Stimulated activated CD4-positive, alpha-beta T cell treated with anti-CD3 and anti-CD28 coated beads, Interleukin-4, amount 100 ng/mL, for 1 hour (primary cell): Measurements from ENCODE around the gene OARD1.
A peak's percentile ranks its signal among the peaks of the same experiment; 100 is the strongest.

Source experiments
- DNase-seq: peaks from one replicate; pipeline ENCODE4 v3.0.0-alpha.2; 2020

The OARD1 gene

DNA sequence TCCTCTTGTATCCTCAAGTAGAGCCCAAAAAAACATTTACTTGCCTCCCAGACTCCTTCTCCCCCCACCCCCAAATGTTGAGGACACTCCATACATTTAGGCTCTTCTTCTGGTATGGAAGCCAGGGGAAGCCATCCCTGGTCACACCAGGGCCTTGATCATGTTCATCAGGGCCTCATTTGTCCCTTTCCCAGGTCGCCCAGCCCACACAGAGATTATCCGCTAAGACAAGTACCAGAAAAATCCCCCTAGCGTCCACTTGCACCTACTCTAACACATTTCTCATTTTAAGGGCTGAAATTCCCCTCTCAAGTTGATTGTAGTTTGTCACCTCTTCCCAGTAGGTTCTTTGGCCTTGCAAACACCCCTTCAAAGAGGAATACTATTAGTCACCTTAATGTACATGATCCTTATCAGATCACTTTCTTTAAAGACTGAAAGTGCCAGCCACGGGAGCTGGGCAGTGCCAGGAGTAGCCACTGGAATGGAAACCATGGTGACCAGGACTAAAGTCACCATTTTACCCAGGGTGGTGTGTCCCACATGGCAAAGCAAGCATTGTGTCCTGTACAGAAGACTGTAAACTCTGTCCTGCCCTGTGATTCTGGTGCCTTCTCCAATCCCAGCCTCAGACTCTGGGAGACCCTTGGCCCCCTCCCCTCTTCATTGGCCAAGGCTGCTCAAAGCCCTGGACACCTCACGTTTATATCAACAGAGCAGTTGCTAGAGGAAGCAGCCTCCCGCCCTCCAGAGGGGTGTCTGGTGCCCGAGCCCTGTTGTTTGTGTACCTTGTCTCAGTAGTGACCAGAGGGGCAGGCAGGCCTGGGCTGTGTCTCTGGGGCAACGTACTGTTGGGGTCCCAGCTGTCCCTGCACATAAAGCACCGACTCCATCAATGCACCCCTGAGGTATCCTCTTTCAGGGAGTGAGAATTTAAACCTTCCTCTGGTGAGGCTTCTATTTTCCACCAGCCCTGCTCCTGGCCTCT, 24.1 kb downstream of the OARD1 start:
- no peak for DNase-seq

- DNase-seq, result no peak
These were observed 24.9 kb downstream of the OARD1 start for GRCh38 chr6:41047306-41047705.

DNA sequence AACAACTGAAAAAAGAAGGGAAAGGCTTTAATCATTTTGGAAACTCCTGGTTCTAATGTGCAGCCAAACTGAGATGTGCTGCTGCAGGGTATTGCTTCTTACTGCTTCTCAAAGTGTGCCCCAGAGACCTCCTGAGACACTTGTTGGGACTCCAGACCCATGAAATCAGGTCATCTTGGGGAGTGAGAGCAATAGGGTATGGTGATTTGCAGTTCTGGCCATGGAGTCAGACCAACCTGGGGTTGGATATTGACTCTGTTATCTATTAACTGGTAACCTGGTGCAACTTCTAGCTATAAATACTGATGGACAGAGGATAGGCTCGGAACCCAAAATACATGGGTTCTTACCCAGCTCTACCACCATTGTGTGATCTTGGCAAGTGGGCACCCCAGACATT, 26.1 kb downstream of the OARD1 start:
- DNase-seq, result no peak

GRCh38 chr6:41045664-41046063, 26.5 kb downstream of the OARD1 start:
- DNase-seq, result no peak

DNA sequence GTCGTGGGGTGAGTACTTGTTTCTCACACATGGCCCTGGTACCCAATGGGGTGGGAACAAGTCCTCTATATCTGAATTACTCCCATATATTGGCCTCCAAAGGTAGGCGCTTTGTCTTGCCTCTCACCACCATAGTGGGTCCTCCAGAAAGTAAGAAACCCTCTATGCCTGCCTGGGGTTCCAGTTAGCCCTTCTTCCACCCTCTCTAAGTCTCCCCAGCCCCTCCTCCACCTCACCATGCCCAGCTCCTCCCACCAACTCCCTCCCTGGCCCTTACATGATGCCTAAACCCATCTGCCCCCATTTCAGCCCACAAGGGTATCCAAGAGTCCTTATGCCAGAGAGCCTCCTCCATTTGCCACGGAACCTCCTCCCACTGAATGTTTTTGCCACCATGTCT, 29.0 kb downstream of the OARD1 start:
- no peak for DNase-seq

DNA sequence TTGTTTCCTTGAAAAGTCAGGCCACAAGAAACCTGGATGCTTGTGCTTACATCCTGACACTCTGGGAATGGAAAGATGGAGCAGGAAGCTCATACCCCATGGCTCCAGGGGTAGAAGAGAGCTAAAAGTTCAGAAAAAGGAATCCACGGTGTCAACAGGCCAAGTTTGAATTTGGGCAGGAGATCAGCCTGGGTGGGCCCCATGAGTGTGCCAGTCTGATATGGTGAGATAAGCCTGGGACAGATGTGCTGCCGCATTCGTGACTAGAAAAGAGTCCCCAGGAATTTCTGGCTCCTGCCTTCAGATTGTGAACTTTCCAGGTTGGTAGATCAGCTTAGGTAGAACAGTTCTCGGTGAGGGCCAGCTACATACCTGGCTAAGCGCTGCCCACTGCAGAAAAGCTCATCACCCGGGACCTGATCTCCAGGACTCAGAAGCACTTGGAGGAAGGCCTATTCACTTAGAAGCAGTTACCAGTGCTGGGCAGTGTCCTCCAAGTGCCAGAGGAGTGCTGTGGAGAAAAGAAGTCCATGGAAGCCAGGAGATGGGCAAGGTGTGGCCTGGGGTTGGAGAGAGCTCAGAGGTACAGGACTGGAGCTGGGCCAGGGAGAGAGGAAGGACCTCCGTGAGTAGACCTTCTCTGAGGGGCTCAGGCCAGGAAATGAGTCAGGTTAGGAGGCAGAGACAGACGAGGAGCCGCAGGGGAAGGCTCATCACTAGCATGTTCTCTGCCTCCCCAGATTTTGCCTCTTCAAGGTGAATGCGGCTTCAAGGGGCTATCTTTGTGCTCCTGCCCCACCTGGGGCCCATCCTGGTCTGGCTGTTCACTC, 29.7 kb downstream of the OARD1 start, which contains the start of gene TSPO2:
TSS of gene TSPO2 (plus strand) at position 242 of the 830 bp plus-strand sequence. CDS start at position 761, 519 bp downstream.
- no peak for DNase-seq

GRCh38 chr6:41040940-41041536, 31.1 kb downstream of the OARD1 start:
- no peak for DNase-seq

DNA sequence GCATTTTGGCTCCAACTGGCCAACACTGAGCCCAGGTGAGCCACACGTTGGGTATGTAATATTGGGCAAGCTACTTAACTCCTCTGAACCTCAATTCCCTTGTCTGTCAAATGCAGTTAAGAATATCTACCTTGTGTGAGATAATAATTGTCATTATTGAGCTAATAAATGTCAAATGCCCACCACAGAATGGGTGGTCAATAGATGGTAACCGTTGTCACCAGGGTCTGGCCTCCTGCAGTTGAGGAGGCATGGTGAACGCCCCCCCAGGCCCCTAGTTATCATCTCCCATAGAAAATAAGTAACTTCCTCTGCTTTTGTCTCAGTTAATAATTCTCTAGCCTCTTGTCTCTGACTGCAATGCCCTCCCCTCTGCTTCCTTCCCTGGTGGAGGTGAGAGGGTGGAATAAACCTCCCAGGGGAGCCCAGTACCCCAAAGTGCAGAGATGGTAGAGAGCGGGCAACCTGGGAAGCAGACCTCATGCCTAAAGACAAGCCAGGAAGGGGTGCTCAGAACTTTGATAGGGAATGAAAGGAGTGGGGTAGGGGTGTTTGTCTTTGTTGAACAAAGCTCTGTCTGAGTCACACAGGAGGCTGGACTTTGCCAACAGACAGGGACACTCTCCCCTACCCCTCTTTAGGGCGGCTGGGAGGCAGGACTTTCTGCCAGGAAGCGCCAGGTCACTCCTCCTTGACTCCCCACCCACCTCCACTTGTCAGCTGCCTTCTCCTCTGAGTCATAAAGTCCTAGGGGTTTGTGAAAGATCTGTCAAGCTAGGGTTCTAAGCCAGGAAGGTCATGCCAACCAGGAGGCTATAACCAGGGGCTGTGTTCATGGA, 31.8 kb downstream of the OARD1 start:
- DNase-seq, result no peak

- DNase-seq, result peak; percentile 54
These were observed 32.8 kb downstream of the OARD1 start, which contains the start of gene UNC5CL for GRCh38 chr6:41039060-41039998. TSS of gene UNC5CL (minus strand) at chr6:41039221. CDS start at chr6:41035074, 4,147 bp downstream.

GRCh38 chr6:41038205-41038604, 34.0 kb downstream of the OARD1 start:
- no peak for DNase-seq

- no peak for DNase-seq
These were observed 34.9 kb downstream of the OARD1 start for GRCh38 chr6:41037107-41037900.

- DNase-seq, result no peak
These were observed 35.6 kb downstream of the OARD1 start for GRCh38 chr6:41036601-41037000.

DNA sequence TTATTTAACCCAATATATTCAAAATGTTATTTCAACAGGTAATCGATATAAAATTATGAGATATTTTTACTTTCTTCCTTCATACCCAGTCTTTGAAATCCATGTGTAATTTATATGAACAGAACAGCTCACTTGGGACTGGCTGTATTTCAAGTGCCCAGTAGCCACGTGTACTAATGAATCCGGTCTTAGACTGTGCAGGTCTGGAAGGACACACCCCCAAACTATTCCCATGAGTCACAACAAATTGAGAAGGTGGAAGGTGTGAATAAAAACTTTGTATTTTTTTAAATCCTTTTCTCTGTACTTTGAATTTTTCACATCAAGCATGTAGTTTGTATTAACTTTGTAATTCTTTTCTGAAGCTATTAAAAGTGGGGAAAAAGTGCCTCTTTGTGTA, 36.0 kb downstream of the OARD1 start:
- no peak for DNase-seq

GRCh38 chr6:41033776-41034175, 38.4 kb downstream of the OARD1 start:
- no peak for DNase-seq

DNA sequence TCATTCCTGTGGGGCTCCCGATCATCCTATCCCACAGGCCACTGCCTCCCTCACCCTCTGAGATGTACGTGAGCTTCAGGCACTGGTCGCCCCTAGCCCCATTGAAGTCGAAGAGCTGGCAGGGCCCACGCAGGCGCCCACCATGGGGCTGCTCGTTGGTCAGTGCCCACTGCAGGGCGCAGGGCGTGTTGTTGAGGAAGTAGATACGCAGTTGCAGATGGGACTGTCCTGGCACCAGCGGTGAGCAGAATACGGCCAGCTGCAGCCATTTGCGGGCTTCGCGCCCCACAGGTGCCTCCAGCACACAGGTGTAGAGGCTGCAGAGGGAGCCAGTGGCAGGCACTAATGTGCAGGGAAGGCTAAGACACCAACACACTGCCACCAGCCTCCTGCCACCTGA, 39.3 kb downstream of the OARD1 start:
- DNase-seq, result no peak

- no peak for DNase-seq
These were observed 43.4 kb downstream of the OARD1 start for GRCh38 chr6:41028561-41029412.

DNA sequence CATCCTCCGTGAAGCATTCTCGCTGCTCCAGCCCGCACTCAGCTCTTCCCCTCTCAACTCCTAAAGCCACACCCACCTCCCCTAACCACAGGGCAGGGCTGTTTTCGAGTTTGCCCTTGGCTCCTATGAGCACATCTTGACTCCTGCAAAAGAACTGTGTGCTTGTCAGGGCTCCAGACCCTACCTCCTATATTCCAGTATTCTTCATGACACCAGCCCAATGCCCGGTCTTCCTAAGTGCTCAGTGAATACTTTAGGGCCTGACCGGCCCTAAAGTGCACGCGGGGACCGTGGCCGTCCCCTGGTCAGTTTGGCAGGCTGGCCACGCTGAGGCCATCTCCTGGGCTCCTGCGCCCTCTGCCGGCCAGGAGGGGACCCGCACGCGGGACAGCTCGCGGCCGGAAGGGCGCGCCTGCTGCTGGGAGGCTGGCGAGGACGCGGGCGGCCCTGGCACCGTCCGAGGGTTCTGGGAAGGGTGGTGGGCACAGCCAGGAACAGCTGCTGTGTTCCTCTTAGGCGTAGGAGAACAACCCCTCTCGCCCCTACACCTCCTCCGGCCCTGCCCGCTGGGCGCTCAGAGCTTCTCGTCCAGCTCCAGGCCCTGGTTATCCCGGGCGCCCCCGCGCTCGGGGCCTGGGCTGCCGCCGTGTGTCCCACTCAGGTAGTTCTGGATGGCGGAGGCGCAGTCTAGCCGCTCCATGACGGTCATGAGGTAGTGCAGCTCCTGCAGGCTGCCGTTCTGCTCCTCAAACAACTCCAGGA, 44.2 kb downstream of the OARD1 start:
- peak; percentile 75 for DNase-seq

GRCh38 chr6:41027241-41027640, 44.9 kb downstream of the OARD1 start:
- no peak for DNase-seq
